ENCODE measurements around the gene BLVRA. TPM values are rescaled to one million over a fixed set of nuclear protein-coding genes. Genes with fewer than 3 reads are reported as not detected.

BLVRA gene
- total RNA-seq, 1 experiment from 2014 or later: 40.7 TPM

DNA sequence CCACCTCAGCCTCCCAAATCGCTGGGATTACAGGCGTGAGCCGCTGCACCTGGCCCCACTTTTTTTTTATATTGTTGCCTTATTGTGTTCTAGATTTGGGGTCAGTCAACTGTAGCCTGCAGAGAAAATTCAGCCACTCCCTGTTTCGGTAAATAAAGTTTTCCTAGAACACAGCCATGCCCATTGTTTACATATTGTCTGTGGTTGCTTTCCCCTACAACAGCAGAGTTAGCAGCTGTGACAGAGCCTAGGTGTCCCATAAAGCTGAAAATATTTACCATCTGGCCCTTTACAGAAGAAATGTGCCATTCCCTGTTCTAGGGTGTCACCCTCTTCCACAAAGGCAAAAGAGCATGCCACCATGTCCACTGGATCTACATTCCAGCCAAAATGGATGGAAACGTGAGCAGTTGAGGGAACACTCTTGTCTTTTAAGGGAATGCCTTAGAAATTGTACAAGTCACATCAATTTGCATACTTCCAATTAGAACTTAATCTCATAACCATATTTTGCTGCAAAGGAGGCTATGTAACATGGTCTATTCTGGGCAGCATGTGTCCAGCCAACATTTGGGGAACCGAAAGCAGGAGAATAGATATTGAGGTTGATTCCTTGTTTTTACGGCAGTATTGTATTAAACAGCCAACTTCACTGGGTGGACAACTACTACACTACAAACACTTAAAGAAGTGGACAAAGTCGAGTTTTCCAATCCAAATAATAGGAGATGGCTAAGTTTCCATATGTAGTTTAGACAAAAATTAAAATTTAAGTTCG is 11.0 kb upstream of the BLVRA start:
- Histone ChIP-seq H3K9ac (ENCODE audit: extremely low read depth, insufficient read length, low read length) (no peak overlapping the region), H3K14ac (ENCODE audit: insufficient read depth, low read length) (no peak overlapping the region), H4K91ac (ENCODE audit: insufficient read length, low read depth, low read length) (no peak overlapping the region), H3K79me1 (ENCODE audit: insufficient read depth, low read depth, low read length, poor library complexity, severe bottlenecking) (no peaks in the 10 kb centered on the region), H3K27me3 (ENCODE audit: insufficient read depth, low read length) (no peaks in the 10 kb centered on the region), H3K4ac (ENCODE audit: low read depth, low read length) (no peak overlapping the region), H4K5ac (ENCODE audit: insufficient read length, low read depth, low read length) (no peak overlapping the region), H2BK15ac (ENCODE audit: low read depth, low read length) (no peak overlapping the region), H3K79me2 (ENCODE audit: insufficient read depth, low read length) (no peaks in the 10 kb centered on the region), H2BK20ac (ENCODE audit: low read depth, low read length, poor library complexity, severe bottlenecking) (no peak overlapping the region), H4K20me1 (ENCODE audit: control insufficient read depth, insufficient read depth, insufficient read length) (no peaks in the 10 kb centered on the region), H2AFZ (ENCODE audit: low read length) (no peak overlapping the region), H3K56ac (ENCODE audit: insufficient read length, low read depth, low read length) (no peak overlapping the region), H3K23me2 (ENCODE audit: insufficient read length, low read depth, low read length, poor library complexity, severe bottlenecking) (no peaks in the 10 kb centered on the region), H2BK120ac (ENCODE audit: low read depth, low read length, poor library complexity, severe bottlenecking) (no peak overlapping the region), H3K9me3 (ENCODE audit: control insufficient read depth, low read depth, low read length) (no peaks in the 10 kb centered on the region), H2BK12ac (ENCODE audit: insufficient read length, low read depth, low read length) (no peak overlapping the region), H2AK5ac (ENCODE audit: insufficient read length, low read length) (no peak overlapping the region), H3K4me1 (ENCODE audit: insufficient read depth, low read length) (no peaks in the 10 kb centered on the region), H2BK5ac (ENCODE audit: insufficient read length, low read length) (no peak overlapping the region), H3K18ac (ENCODE audit: insufficient read length, low read depth, low read length) (no peak overlapping the region), H3K4me2 (ENCODE audit: insufficient read depth, insufficient read length, low read length) (no peak overlapping the region), H3T11ph (ENCODE audit: low read length) (no peak overlapping the region), H3K27ac (ENCODE audit: insufficient read length, low read depth, low read length) (no peak overlapping the region), H4K8ac (replicated peaks; ENCODE audit: insufficient read length, low read depth, low read length) (no peak overlapping the region), H3K23ac (ENCODE audit: insufficient read length, low read depth, low read length) (no peak overlapping the region)
- Mint-ChIP-seq H3K27me3 (ENCODE audit: low read depth) (peaks cover 5% of the 10 kb centered on the region), H3K36me3 (ENCODE audit: insufficient read depth in 1 of 3, low read depth in 3 of 3) (no peaks in the 10 kb centered on the region), H3K4me3 (no peak overlapping the region), H3K27ac (no peak overlapping the region), H3K9me3 (no peaks in the 10 kb centered on the region; a peak in 1 of 5 replicates), H3K4me1 (peaks cover 5 to 7% of the 10 kb centered on the region in 2 experiments)
- no CpG with 5 or more reads among the region's 9 CpGs for WGBS (ENCODE audit: extremely low coverage, insufficient read length, low lambda C conversion rate)
- TF ChIP-seq, protein P1, sequence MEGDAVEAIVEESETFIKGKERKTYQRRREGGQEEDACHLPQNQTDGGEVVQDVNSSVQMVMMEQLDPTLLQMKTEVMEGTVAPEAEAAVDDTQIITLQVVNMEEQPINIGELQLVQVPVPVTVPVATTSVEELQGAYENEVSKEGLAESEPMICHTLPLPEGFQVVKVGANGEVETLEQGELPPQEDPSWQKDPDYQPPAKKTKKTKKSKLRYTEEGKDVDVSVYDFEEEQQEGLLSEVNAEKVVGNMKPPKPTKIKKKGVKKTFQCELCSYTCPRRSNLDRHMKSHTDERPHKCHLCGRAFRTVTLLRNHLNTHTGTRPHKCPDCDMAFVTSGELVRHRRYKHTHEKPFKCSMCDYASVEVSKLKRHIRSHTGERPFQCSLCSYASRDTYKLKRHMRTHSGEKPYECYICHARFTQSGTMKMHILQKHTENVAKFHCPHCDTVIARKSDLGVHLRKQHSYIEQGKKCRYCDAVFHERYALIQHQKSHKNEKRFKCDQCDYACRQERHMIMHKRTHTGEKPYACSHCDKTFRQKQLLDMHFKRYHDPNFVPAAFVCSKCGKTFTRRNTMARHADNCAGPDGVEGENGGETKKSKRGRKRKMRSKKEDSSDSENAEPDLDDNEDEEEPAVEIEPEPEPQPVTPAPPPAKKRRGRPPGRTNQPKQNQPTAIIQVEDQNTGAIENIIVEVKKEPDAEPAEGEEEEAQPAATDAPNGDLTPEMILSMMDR (conservative IDR thresholded peaks at IDR 0.05): no peak
- no peak for DNase-seq

All from H9 (cell line).